Gastrocnemius medialis (tissue), 4 donors: ENCODE measurements around the gene AKR1B15.
"Not testable (repeated sequence)": the region's sequence is repeated elsewhere in the genome, so short reads cannot be mapped to it uniquely, and the experiment has no call there.

Experiments
- CTCF ChIP-seq, 5 experiments: fragments of 450-650 bp in 3 of 5; fragments of 200-600 bp in 2 of 5; sonication (generic) in 2 of 5; IDR thresholded peaks in 4 of 5; conservative IDR thresholded peaks in 1 of 5; 1 replicate in 4 of 5; 2 replicates in 1 of 5; pipeline ENCODE4 v1.5.1; 2016 to 2019; ENCODE audit warnings: antibody characterized with exemption in 5 of 5, mild to moderate bottlenecking in 3 of 5, moderate library complexity in 3 of 5
- POLR2A ChIP-seq, 2 donors: fragments of 450-650 bp; IDR thresholded peaks; one replicate each; pipeline ENCODE4 v1.6.1; 2017; ENCODE audit warnings: antibody characterized with exemption in 2 of 2, mild to moderate bottlenecking in 2 of 2, moderate library complexity in 2 of 2

GRCh38 chr7:134526552-134527248 lies 22.2 kb upstream of the AKR1B15 start:
- TF ChIP-seq CTCF (IDR thresholded peaks at IDR 0.05 in 4 of 5, conservative IDR thresholded peaks at IDR 0.05 in 1 of 5); POLR2A (IDR thresholded peaks at IDR 0.05): not testable (repeated sequence)
